Fibroblast of peridontal ligament (primary cell): ENCODE results near the gene CATSPERZ.

ENCODE experiments used
- DNase-seq: peaks from one replicate; pipeline ENCODE4 v3.0.0-alpha.2; 2010; ENCODE audit errors: extremely low read depth

CATSPERZ gene

DNA sequence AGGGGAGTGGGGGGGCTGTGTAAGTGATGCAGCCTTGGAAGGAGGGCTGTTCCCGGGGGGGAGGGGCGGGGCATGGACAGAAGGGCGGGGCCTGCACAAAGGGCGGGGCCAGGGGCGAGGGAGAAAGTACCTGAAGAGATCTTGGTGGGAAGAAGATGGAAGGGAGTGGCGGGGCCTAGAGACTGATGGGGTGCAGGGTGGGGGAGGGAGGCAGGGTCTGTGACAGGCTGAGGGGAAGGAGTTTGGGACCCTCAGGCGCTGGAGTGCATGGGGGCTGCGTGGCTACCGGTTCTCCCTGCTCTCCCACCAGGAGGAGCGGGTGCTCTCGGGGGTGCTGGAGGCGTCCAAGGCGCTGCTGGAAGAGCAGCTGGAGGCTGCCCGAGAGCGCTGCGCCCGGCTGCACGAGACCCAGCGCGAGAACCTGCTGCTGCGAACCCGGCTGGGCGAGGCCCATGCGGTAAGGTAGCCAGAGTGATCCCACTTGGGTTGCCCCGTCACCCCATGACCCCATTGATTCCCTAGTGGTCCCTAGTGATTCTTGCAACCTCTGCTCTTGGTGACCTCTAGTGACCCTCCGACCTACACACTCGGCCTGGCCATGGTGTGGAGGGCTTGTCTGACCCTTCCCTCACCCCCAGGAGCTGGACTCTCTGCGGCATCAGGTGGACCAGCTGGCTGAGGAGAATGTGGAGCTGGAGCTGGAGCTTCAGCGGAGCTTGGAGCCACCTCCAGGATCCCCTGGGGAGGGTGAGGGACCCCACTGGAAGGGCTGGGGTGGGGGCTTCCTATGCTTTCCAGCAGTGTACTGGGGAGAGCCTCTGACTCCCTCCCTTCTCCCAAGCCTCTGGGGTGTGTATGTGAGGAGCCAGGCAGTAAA is 42.9 kb downstream of the CATSPERZ start:
- no peak for DNase-seq

DNA sequence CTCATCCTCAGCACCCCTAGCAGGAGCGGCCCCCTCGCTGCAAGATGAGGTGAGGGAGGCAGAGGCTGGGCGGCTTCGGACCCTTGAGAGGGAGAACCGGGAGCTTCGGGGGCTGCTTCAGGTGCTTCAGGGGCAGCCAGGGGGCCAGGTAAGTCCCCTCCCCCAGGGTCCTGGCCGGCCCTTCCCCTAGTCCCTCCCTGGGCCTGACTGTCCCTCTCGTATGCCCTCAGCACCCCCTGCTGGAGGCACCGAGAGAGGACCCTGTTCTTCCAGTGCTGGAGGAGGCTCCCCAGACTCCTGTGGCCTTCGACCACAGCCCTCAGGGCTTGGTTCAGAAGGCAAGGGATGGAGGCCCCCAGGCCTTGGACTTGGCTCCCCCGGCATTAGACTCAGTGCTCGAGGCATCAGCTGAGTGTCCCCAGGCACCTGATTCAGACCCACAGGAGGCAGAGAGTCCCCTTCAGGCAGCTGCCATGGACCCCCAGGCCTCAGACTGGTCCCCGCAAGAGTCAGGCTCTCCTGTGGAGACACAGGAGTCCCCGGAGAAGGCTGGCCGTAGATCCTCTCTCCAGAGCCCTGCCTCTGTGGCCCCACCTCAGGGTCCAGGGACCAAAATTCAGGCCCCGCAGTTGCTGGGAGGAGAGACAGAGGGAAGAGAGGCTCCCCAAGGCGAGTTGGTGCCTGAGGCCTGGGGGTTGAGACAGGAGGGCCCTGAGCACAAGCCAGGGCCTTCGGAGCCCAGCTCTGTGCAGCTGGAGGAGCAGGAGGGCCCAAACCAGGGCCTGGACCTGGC is 43.8 kb downstream of the CATSPERZ start:
- no peak for DNase-seq

DNA sequence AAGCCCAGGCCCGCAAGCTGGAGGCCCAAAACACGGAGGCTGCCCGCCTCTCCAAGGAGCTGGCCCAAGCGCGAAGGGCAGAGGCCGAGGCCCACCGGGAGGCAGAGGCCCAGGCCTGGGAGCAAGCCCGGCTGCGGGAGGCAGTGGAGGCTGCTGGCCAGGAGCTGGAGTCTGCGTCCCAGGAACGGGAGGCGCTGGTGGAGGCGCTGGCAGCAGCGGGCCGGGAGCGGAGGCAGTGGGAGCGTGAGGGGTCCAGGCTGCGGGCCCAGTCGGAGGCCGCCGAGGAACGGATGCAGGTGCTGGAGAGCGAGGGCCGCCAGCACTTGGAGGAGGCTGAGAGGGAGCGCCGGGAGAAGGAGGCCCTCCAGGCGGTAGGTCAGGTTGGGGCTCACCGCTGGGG is 44.6 kb downstream of the CATSPERZ start:
- DNase-seq = no peak

DNA sequence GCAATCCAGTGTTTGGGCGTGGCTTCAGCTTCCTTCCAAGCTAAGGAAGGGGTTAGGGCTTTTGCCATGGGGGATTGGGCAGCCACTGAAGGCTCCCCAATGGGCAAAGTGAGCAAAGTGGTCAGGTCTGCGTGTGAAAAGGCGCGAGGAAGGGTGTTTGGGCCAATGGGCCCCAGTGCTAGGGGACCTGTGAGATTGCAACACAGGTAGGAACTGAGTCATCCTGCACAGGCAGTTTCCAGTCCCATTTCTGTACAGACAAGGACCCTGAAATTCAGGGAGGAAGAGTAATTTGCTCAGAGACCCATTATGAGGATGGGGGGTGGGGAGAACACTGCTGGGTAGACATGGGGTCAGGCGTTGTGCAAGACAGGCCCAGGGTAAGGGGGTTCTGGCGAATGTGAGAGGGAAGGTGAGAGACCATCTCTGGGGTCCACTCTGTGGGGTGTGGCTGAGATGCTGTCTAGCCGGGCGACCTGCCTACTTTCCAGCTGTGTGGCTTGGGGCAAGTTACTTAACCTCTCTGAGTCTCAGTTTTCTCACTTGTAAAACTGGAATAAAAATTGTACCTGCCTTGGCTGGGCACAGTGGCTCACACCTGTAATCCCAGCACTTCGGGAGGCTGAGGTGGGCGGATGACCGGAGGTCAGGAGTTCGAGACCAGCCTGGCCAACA is 47.2 kb downstream of the CATSPERZ start:
- no peak for DNase-seq

DNA sequence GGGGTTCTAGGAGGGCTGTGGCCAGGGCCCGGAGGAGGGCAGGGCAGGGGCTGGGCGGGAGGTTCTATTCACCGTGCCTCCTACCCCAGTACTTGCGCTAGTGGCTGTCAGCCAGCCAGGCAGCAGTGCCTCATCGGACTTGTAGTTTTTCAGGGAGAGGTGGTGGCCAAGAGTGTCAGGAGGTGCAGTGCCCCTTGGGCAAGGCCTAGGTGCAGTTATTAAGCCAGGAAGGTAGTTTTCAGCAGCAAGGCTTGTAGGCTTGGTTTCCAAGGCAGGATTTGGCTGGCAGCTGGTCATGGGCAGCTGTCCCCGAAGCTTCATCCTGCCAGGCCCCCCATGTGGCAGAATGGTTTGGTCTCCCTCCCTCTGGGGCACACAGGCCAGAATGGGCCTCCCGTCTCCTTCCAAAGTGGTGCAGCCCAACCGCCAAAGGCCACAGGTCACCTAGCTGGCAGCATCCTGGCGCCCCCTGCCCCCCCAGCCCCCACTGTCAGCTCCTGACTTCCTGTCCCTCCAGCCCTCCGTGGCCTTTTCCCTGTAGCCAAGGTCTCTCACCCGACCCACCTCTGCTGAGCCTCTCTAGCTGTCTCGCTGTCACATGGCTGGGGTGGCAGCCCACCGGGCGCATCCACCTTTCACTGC is 48.3 kb downstream of the CATSPERZ start:
- DNase-seq = no peak

DNA sequence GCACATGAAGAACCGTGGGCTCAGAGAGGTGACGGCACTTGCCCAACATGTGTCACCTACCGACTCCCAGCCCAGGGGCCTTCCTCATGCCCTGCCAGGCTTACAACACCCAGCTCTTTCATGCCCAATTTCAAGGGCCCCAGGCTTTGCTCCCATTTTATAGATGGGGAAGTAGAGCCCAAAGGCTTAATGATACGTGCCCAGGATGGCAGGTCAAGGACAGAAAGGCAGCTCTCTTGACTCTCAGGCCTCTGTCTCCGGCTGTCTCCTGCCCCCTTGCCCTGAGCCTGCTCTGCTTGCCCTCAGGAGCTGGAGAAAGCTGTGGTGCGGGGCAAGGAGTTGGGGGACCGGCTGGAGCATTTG is 48.8 kb downstream of the CATSPERZ start:
- no peak for DNase-seq

DNA sequence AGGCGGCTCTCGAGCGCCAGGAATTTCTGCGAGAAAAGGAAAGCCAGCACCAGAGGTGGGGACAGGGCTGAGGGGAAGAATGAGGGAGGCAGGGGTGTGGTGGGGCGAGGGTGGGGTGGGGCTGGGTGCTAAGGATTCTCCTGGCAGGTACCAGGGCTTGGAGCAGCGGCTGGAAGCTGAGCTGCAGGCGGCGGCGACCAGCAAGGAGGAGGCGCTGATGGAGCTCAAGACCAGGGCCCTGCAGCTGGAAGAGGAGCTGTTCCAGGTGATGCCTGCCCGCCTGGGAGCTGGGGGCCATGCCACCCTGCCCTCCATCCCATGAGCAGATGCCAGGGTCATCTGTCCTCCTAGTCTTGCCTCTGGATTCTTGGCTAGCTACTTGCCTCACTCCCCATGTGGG is 49.2 kb downstream of the CATSPERZ start:
- no peak for DNase-seq

DNA sequence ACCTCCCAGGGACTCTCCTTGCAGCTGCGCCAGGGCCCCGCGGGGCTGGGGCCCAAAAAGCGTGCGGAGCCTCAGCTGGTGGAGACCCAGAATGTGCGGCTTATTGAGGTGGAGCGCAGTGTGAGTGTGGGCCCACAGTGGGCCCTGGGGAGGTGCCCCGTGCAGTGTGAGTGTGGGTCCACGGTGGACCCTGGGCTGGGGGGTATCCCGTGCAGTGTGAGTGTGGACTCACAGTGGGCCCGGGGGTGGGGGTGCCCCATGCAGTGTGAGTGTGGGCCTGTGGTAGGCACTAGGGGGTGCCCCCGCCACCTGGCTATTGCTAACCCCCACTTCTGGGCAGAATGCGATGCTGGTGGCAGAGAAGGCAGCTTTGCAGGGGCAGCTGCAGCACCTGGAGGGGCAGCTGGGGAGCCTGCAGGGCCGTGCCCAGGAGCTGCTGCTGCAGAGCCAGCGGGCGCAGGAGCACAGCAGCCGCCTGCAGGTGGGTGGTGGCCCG is 51.0 kb downstream of the CATSPERZ start:
- no peak for DNase-seq

DNA sequence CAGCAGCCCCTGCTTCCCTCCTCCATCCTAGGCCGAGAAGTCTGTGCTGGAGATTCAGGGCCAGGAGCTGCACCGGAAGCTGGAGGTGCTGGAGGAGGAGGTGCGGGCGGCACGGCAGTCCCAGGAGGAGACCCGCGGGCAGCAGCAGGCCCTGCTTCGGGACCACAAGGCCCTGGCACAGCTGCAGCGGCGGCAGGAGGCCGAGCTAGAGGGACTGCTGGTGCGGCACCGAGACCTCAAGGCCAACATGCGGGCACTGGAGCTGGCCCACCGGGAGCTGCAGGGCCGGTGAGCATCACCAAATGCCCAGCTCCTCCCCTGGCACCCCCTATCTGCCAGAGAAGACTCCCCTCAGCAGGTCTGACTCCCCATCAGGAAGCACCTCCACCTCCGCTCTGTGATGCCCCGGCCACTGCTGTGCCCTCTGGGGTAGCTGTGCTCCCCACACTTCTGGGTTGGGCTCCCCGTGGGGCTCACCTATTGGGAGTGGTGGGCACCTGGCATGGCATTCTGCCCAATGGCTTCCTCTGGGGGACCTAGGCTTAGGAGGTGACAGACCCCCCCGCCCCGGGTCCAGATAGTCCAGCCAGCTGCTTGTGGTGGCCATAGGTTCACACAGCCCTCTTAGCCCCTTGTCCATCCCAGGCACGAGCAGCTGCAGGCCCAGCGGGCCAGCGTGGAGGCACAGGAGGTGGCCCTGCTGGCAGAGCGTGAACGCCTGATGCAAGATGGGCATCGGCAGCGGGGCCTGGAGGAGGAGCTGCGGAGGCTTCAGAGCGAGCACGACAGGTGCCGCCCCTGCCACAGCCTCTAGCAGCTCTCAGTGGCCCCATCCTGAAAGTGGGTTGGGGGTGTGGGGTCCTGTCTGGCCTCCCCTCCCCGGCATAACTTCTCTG is 52.2 kb downstream of the CATSPERZ start:
- no peak for DNase-seq

DNA sequence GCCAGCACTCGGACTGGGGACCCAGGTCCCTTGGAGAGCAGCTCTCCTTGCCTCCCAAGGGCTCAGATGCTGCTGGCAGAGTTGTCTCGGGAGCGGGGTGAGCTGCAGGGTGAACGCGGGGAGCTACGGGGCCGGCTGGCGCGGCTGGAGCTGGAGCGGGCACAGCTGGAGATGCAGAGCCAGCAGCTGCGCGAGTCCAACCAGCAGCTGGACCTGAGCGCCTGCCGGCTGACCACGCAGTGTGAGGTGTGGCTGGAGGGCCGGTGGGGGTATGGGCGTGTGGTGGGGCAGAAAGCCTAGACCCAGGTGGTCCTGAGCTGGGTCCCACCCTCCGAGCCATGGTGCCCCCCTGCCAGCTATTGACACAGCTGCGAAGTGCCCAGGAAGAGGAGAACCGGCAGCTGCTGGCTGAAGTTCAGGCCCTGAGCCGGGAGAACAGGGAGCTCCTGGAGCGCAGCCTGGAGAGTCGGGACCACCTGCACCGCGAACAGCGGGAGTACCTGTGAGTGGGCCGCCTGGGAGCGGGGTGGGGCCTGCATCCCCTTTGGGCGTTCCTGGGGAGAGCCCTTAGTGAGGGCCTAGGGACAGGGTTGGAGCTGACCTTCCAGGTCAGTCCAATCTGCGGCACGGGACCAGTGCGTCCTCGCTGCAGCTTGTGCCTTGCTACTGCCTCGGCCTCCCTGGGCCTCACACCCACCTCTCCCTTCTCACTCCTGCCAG is 53.0 kb downstream of the CATSPERZ start:
- no peak for DNase-seq

DNA sequence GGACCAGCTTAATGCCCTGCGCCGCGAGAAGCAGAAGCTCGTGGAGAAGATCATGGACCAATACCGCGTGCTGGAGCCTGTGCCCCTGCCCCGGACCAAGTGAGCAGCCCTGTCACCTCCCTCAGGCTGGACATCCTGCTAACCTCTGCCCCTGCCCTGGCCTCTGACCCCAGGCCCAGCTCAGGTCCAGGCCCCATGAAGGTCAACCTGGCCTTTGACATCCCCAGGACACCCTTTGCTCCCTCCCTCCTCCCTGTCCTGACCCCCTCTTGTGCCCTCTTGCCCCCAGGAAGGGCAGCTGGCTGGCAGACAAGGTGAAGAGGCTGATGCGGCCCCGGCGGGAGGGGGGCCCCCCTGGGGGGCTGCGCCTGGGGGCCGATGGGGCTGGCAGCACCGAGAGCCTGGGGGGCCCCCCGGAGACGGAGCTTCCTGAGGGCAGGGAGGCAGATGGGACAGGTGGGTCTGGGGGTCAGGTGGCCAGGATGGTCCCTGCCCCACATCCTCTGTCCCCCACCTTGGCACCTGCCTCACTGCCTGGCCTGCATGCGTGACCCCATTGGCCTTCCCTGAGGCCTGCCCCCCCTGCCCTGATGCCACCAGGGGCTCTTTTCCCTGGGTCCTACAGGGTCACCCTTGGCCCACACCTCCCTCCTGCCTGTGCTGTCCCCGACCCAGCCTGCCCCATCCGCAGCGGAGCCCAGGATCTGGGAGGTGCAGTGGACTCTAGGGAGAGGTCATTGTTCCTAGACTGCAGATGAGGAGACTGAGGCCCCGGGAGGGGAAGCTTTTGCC is 53.8 kb downstream of the CATSPERZ start:
- no peak for DNase-seq
